Nucleus accumbens (tissue), 56 donors: ENCODE results near the gene SEC14L2.
"Not testable (repeated sequence)": the region's sequence is repeated elsewhere in the genome, so short reads cannot be mapped to it uniquely, and the experiment has no call there.

Experiments
- DNase-seq, 56 donors: peaks; one replicate each; lab custom pipeline; 2025; lab: John Stamatoyannopoulos, UW

Gene SEC14L2

DNA sequence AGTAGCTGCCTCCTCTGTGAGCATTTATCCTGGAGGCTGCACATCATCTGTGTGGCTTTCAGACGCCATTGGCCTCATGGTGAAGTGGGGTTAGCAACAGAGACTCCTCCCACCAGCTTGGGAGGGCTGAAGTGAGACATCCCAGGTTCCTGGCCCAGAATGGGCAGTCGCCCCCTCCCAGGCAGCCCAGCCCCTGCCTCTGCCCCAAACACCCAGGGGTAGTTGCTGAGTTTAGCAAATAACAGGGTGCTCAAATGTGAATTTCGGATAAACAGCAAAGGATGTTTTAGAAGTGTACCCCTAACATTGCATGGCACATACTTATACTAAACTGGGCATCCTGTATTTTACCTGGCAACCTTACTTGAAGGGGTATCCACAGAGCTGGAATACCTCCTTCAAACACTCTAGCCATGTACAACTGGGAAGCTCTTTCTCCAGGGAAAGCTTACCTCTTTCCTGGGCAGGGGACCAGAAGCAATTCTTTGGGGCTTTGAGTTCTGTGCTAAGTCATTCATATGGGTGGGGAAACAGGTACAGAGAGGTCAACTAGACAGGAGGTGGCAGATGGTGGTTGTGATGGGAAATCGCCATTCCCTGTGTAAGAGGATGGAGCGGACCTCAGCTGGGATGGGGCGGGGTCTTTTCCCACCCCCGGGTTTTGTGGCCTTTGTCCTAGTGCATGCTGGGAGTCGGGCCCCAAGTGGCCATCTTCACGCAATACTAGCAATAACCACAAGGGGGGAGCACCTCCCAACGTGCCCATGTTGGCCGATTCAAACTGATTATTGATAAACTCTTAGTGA is 48.0 kb downstream of the SEC14L2 start:
- peak in 43 of 56 donors; percentile 3 to 70 (median 33) for DNase-seq

DNA sequence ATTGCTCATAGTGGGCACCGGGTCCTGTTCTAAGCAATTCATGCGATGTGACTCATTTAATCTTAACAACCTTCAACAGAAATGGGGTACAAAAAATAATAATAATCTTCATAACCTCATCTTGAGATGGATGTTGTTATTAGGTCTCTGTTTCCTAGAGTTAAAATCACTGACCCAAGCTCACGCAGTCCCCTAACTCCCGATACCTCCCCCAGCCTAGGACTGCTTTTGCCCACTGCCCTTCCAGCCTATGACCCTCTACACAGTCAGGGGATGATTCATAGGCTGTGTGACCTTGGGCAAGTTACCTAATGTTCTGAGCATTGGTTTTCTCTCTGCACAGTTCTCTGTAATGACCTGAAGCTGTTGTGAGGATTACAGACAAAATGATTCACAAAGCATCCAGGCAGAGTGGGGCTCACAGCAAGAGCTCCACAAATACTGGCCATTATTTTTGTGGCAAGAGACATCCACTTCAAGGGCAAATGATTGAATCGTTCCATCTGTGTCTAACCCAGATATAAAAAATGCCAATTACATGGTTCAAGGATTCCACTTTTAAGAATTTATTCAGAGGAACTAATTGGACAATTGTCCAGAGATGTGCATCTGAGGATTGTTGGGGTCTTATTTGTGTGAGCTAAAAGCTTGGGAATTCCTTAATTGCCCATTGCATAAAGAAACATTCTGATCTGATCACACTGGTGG is 48.8 kb downstream of the SEC14L2 start:
- DNase-seq, result no peak

DNA sequence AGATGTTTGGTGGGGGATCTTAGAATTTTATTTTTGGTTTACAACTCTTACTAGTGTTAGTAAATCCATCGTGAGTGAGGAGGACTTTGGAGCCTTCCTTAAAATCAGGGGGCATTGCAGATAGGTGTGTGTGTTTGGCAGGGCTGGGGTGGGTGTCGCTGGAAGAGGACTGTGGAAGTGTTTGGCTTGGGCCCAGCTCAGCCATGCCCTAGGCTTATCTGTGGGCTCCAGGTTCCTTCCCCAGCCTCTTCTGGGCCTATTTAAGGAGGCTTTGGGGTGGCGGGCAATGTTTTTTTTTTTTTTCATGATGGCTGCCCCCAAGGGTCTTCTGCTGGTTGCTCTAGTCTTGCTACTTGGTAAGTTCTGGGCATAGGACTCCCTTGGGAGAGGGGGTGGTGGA is 50.8 kb downstream of the SEC14L2 start:
- no peak for DNase-seq

DNA sequence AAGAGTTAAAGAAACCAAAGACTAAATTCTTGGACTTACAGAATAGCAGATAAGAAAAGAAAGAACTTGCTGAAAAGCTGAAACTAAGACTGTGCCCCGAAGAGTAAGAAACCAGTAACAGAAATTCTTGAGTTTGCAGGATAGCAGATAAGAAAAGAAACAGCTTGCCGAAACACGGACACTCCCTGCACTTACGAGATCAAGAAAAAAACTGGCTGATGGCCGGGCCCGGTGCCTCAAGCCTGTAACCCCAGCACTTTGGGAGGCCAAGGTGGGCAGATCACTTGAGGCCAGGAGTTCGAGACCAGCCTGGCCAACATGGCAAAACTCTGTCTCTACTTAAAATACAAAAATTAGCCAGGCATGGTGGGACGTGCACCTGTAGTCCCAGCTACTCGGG is 54.7 kb downstream of the SEC14L2 start:
- DNase-seq, result not testable (repeated sequence)

GRCh38 chr22:30452861-30453260 is 56.0 kb downstream of the SEC14L2 start:
- no peak for DNase-seq

GRCh38 chr22:30453731-30454510 is 57.1 kb downstream of the SEC14L2 start:
- peak in 6 of 56 donors; percentile 4 to 41 (median 8) for DNase-seq

DNA sequence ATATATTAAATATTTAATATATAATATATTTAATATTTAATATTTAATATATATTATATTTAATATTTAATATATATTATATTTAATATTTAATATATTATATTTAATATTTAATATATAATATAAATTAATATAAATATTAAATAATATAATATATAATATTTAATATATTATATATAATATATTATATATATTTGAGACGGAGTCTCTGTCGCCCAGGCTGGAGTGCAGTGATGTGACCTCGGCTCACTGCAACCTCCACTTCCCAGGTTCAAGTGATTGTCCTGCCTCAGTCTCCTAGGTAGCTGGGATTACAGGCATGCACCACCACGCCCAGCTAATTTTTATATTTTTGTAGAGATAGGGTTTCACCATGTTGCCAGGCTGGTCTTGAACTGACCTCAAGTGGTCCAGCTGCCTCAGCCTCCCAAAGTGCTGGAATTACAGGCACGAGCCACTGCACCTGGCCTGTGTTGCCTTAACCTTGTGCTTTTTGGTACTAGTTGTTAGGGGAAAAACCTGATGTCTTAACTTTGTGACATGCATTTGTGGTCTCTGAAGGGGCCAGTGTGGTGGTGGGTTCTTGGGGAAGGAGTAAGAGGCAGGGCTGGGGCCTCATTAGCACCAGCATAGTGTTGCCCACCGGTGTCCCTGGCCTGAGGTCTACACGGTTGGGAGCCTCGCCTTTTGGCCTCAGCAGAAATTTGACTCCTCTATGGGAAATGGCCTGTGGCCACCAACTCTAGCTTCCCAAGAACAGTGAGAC is 58.4 kb downstream of the SEC14L2 start:
- DNase-seq, result no peak

GRCh38 chr22:30457981-30458380 is 61.2 kb downstream of the SEC14L2 start:
- DNase-seq, result peak in 29 of 56 donors; percentile 1 to 57 (median 20)

DNA sequence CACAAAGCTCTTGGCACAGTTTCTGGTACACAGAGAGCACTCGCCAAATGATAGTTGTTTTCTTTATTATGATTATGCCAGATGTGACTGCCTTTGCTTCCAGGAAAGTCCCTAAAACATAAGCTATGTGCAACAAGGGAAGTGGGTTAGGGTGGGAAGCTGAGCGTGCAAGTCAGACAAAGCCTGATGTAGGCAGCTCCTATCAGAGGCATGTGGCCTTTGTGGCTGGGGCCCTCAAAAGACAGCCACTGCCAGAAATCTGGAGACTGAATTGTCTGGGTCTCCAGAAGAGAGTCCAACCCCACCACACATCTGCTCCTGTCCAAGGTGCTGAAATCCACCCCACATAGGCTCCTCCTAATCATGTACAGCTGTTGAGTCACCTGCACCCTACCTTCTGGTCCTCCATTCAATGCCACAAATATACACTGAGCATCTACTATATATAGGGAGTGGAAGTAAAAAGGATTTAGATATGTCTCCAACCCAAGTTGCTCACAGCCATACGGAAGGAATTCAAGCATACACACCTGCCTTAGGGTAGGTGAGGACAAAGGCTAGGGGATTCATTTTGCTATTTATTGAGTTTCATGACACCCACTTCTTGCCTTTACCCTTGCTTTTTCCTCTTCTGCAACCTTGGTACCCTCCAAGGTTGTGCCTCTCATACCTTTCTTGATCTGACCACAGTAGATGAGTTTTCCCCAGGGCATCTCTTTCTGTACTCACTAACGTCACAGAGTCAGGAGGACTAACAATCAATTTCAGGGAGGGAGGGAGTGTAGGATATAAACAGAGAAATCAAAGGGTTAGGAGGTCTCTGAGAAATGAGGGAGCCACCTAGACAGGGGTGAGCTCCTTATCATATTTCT is 62.6 kb downstream of the SEC14L2 start:
- DNase-seq, result no peak

DNA sequence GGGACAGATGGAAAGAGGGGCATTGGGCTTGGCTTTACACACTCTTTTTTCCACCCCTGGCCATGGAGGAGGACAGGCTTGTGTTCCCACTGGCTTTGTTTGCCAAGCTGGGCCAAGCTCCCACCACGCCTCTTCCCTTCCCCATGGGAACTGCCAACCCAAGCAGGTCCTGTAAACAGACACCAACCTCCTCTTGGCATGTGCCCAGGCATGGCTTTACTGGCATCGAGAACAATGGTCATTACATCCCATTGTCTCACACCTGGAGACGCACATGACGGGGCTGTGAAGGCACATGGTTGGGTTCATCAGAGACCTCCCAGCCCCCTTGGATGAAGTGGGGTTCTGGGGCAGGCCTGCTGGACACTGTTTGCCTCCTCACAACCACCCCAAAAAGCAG is 63.3 kb downstream of the SEC14L2 start:
- peak in 1 of 56 donors; percentile 2 for DNase-seq

GRCh38 chr22:30460555-30460954 is 63.7 kb downstream of the SEC14L2 start:
- DNase-seq, result not testable (repeated sequence)

DNA sequence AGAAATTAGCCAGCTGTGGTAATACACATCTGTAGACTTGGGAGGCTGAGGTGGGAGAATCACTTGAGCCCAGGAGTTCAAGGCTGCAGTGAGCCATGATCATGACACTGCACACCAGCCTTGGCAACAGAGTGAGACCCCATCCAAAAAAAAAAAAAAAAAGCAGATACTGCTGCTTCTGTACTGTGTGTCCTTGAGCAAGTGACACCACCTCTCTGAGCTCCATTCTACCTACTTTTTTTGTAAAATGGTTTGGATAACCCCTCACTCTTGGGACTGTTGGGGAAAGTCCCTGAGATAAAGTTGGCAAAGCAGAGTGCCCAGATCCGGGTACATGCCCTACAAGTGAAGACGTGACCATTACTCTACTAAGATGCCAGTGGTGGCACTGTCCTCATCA is 72.3 kb downstream of the SEC14L2 start:
- no peak for DNase-seq

GRCh38 chr22:30470655-30471054 is 73.8 kb downstream of the SEC14L2 start:
- no peak for DNase-seq

DNA sequence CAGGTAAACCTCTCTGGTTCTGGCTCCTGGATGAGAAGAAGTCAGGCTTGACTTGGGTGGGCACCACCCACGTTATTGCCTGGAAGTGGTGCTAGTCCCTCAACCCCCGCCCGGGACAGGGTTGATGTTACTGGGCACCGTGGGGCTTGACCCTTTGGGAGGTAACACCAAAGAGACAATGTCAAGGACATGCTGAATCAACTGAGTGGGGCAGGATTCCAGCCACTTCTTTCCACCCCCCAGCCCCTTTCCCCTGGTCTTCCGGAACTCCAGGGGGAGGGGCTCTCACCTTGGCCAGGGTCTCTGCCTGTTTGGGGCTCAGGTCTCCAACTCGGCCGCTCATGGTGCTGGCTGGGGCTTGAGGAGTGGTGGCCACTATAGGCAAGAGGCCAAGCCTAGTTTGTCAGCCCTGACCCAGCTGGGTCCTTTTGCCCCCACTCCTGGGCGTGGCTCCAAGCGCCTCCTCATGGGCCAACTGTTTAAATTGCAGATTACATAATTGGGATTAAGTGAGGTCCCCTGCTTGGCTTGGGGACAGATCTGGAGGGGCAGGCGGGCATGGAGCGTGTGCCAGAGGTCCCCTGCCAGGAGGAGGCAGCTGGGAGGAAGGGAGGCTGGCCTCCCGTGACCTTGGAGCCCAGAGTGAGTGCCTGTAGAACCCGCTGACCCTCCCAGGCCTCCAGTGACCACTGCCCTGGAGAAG is 74.9 kb downstream of the SEC14L2 start, which contains the start of gene SEC14L3:
Gene SEC14L3, minus strand, starts transcription at position 402 of the 703 bp plus-strand sequence. Its CDS starts 59 bp downstream, at position 343.
- DNase-seq, result no peak

GRCh38 chr22:30472994-30473720 is 76.3 kb downstream of the SEC14L2 start:
- no peak for DNase-seq

GRCh38 chr22:30474121-30474520 is 77.3 kb downstream of the SEC14L2 start:
- no peak for DNase-seq
